GM18526 (cell line): Measurements from ENCODE around the gene MICAL3.

Experiments used
- POLR2A ChIP-seq: IDR thresholded peaks from 3 replicates; pipeline ENCODE4 v1.6.1; 2011; ENCODE audit not compliant: insufficient read length; ENCODE audit errors: extremely low read depth

MICAL3 gene

DNA sequence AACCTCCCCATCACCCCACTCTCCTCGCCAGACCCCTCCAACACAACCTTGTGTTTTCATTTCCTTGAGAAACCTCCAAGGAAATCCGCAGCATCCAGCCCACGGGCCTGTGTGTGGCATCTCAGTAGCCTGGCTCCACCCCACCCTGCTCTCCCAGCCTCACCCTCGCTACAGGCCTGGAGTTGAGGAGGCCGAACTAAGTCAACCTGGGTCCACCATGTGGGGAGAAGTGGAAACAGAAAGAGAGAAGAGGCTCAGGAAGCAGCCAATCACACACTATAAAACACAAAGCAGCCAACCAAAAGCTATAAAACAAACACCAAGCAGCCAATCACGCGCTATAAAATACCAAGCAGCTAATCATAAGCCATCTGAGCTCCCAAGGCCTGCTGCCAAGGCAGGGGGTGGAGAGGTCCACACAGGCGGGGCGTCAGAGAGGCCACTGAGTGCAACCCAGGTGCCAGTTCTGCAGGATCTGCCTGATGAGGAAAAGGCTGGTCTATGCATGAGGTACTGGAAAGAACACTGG, 72.0 kb downstream of the MICAL3 start:
- TF ChIP-seq POLR2A, result no peak

DNA sequence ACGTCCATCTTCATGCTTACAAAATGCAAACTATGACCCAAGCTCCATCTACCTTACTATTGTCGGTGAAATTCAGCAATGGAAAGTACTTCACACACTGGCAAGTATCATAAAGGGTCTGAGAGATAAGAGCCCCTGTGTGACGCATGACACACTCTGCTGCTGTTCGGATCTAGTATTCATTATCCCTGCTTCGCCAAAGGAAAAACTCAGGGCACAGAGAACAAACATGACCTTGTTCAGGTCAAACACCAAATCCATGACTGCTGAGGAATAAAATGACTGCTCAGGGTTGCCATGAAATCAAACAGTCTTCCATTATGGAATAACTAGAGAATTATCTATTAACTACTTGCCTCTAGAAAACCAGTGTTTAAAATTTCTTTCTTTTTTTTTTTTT, 73.0 kb downstream of the MICAL3 start:
- no peak for TF ChIP-seq POLR2A

DNA sequence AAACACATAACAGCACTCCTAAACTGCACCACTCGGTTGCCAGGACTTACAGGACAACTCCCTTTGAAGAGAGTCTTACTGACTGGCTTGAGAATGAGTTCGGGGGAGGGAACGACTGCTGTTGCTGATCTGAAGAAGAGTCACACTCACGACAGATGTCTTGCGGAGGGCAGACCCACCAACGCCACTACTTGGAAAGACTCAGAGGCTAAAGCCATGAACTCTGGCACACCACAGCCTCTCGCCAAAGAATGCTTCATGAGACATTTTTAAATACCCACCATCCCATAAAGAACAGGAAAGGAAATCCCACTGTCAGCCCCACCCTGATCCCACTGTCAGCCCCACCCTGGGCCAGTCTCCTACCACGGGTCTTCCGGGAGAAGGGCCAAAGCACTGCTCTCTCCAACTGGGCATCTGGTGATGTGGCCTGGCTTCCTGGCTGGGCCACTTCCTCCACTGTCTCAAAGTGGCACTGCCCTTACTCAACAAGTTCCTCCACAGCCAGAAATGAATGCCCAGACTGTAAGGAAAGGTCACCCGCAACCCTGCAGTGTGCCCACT, 73.6 kb downstream of the MICAL3 start:
- no peak for TF ChIP-seq POLR2A

DNA sequence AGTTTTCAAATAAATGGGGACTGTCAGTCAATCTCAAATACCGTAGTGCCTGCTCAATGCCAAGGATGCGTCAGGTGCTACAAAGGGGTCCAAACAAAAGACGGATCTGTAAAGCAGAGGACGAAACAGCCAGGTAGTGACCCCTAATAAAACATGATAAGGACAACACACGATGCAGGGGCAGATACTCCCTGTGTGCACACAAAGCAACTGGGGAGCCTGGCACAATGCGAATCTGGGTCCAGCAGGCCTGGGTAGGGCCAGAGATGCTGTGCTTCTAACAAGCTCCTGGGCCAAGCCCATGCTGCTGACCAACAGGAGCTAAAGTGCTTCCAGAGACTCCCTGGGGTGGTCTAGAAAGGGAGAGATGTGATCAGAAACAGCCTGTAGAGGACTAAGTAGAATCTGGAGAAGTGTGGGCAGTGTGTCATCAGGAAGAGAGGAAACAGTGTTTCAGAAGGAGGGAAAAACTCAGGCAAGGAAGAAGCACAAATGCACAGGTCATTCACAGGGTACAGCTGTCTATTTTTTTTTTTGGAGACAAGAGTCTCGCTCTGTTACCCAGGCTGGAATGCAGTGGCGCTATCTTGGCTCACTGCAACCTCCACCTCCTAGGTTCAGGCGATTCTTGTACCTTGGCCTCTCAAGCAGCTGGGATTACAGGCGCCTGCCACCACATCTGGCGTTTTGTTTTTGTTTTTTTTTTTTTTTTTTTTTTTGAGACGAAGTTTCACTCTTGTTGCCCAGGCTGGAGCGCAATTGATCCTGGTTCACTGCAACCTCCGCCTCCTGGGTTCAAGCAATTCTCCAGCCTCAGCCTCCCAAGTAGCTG, 74.5 kb downstream of the MICAL3 start:
- no peak for TF ChIP-seq POLR2A

DNA sequence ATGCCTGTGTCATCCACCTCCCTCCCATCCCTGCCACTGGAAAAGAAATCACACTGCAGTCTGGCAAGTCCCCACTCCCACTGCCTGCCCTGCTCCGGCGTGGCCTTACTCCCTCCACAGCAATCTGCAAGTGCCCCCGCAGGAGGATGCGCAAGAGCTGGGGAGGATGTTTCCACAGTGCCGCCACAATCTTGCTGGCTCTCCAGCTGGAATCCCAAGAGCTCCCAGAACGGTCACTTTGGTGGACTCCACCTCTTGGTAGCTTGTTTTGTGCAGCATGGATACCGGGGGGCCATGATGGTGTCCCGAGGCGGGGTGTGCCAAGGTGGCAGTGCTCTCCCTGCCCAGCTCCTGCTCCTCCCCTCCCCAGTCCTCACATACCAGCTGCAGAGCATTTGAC, 76.3 kb downstream of the MICAL3 start:
- TF ChIP-seq POLR2A, result no peak

DNA sequence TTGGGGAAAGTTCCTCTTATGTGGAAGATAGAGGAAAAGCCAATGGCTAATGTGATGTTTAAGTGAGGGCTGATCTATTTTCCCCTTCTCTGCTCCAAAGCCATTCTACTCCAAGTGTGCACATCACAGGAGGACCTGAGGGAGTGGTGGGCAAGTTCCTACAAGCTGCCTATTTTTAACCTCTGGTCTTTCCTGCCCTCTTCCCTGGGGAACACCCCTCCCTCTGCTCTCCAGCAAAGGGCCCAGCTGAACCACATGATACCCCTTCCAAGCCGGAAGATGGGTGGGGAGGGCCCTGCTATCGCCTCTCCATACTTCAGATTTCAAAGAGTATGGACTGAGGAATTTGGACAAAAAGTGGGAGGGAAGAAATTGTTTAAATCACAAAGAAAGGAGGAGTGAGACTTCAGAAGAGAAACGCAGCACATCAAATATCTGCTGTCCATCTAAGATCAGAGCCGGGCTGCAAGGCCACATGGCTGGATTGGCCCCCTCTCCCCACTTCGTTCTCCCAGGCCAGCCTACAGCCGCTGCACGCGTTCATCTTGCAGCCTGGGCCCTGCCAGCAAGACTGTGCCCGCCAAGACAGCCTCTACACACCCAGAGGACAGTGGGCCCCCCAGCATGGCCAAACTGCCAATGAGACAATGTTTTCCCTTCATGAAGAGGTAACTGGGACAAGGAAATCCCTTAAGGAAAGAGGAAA, 77.5 kb downstream of the MICAL3 start:
- TF ChIP-seq POLR2A, result no peak

DNA sequence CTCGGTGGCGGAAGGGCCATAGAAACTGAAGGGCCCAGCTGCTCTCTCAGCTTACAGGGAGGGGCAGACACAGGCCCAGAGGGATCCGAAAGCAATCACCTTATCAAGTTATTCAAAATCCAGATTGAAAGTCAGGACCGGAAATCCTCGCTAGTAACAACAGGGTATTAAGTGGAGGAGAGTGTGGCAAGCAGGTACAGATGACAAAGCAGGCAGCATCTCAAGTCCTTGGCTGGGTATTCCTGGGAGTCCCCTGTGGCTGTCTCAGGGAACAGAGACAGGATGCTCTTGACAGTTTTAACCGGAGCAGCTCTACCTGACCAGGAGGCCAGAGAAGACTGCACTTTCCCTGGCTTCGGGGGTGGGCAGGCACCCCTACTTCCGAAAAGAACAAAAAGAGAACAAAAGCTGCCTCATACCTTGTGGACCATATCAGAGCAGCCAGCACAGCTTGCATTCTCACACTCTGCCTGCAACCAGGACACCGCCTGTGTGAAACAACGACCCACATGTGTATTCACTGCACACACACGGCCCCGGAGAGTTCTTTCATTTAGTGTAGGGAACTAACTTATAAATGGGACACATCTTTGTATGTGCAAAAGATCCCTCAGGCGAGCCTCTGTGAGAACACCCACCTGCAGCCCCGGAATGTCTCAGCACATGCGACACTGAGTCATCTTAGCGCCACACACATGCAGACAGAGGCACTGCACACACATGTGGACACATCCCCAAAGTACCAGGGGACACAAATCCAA, 78.3 kb downstream of the MICAL3 start:
- no peak for TF ChIP-seq POLR2A

DNA sequence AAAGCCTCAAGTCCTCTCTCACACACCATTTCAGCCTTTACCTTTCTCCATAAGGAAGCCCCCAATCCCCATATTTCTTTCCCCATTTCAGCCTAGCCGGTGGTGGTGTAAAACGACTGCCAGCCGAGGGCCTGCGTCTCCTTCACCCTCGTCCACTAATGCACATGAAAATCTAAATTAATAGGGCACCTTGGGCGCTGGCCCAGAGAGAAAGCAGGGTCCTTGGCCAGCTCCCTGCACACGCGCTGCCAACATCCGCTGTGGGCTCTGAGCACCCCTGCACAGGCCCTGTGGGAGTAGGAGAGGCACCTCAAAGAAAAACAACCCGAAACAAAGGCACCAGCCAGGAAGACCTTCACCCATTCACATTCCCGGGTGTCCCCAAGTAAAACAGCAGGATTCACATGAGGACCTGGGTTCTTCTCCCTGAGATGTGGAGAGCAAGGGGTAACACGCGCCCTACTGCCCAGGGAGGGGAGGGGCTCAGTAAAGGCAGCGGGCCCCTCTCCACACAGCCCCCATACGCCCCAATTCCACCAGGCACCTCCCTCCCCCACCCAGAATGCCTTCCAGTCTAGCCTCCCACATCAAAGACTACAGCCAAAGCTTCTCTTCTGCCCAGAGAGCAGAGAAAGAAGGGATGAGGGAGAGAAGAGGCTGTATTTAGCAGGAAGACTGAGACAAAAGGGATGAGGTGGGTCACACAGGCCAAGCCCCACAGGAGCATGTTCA, 79.0 kb downstream of the MICAL3 start:
- no peak for TF ChIP-seq POLR2A

DNA sequence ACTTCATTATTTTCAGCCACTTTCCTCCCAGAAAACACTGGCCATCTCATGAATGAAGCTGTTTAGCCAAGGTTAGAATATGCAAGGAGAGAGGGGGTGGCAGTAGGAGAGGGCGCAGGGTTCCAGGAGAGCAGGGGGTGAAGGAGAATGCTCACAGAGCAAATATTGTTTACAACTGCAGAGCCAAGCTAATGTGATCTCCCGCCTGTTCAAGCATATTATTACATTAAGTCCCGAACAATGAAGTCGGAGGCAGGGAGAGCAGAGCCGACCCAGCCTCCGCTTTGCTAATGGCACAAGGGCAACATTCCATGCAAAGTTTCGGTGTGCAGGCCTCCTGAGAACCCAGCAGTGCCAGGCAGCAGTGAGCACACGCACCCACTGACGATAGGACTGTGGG, 80.1 kb downstream of the MICAL3 start:
- no peak for TF ChIP-seq POLR2A

DNA sequence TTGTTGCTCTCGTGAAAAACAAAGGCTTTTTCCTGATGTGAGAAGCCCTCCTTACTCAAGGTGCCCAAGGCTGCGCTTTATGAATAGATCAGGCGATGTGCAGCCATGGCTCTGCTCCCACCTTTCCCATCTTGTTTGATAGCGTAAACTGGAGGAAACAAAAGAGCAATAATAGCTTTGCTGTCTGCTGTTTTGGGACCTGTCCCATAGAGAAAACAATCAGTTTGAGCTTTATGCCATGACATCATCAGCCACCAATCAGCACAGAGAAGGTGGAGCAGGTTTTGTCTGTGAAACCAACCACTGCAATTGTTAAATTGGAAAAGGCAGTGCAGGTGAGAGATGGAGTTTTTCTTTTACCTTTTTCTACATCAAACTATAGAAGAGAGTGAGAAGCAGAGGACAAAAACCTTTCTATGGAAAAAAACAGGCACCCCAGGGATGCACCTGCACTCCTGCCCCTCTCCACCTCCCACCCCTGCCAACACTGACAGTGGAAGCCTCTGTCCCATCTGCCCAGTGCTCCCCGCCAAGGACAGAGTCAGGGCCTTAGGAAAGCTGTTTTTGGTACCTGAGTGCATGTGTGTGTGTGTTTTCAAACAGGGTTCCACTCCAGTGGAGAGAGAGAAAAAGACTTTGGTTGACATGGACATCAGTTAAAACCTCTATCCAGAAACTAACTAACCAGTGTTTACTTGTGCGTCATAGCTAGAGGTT, 80.7 kb downstream of the MICAL3 start:
- TF ChIP-seq POLR2A, result no peak

DNA sequence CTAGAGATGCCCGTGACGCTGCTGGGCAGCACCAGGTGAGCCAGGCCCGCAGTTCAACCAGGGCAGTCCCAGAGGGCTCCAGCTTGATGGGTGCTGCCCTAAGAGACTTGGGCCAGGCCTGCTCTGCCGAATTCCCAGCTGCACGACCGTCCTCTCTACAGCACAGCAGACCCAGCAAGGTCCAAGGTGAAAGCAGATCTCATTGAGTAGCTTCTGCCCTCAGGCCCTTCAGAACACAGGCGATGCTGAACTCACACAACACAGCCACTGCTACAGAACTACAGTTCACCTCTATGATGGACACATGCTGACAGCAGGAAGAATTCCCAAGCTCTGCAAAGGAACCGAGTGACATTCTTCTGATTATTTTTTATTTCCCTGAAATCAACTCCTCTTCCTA, 81.6 kb downstream of the MICAL3 start:
- TF ChIP-seq POLR2A, result no peak

DNA sequence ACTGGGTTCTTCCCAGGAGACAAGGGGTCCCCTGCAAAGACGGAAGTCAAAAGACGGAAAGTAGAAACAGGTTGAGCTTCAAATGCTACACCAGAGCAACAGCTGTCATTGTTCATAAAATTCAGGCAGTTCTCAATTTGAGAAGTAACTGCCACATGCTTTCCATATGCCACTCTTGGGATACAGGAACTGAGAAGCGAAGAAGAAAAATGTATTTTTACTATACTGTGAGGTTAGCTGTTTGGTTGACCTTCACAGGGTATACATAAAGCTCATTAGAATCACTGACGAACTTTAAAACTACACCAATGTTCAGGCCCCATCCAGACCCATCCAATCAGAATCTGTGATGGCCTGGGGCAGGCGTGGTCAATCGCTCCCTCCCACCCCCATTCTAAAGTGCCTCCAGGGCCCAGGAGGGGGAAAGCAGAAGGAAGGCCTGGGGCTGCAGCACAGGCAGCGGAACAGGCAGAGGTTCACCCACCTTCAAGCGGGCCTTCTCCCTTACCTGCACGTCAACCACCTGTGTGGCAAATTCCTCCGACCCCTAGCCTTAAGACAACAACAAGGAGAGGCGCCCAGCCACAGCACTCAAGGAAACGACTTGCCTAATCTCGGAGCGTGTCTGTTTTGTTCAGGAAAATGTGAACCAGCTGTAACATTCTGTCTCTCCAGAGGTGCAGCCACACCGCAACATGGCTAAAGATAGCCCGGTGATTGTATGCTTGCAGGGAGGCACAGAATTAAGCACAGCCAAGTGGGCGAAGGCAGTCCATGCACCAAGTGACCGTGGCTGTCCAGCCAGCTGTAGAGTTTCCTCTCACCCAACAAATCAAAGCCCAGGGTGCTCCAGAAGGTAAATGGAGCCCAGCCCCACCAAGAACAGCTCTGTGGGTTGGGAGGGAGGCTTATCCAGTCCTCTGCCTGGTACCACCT, 82.6 kb downstream of the MICAL3 start:
- no peak for TF ChIP-seq POLR2A

DNA sequence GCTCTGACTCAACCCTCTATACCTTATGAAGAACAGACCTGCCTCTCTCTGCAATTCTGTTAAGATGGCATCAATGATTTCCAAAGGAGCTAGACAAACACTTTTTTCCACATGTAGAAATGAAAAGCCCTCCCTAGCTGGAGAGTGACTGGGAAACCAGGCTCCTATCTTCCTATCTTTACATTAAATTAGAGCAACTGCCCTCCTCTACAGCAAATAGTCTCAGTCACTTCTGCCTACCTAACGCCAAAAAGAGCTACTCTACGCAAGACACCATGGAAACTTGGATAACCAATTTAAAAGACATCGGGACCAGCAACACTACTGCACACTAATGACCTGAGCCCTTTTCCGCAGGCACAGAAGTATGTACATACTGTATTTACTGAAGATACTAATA, 84.8 kb downstream of the MICAL3 start:
- TF ChIP-seq POLR2A, result no peak

DNA sequence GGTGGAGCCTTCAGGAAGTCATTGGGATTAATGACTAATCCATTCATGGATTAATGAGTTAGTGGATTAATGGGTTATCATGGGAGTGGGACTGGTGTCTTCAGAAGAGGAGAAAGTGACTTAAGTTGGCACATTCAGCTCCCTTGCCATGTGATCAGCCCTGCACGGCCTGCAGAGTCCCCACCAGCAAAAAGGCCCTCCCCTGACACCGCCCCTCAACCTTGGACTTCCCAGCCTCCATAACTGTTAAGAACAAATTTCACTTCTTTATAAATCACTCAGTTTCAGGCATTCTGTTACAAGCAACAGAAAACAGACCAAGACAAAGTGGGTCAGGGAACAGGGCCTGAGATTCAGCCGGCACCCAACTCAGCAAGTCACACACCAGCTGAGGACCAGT, 85.3 kb downstream of the MICAL3 start:
- TF ChIP-seq POLR2A, result no peak
